ENCODE measurements around the gene AXIN1. TPM values are rescaled to one million over a fixed set of nuclear protein-coding genes. Genes with fewer than 3 reads are reported as not detected.
A peak's percentile ranks its signal among the peaks of the same experiment; 100 is the strongest.
"Not testable (repeated sequence)": the region's sequence is repeated elsewhere in the genome, so short reads cannot be mapped to it uniquely, and the experiment has no call there.

Gene AXIN1
- polyA plus RNA-seq, 2 of the 4 experiments (the other 2 are of a cell fraction) = 8.7 to 19.3 TPM

DNA sequence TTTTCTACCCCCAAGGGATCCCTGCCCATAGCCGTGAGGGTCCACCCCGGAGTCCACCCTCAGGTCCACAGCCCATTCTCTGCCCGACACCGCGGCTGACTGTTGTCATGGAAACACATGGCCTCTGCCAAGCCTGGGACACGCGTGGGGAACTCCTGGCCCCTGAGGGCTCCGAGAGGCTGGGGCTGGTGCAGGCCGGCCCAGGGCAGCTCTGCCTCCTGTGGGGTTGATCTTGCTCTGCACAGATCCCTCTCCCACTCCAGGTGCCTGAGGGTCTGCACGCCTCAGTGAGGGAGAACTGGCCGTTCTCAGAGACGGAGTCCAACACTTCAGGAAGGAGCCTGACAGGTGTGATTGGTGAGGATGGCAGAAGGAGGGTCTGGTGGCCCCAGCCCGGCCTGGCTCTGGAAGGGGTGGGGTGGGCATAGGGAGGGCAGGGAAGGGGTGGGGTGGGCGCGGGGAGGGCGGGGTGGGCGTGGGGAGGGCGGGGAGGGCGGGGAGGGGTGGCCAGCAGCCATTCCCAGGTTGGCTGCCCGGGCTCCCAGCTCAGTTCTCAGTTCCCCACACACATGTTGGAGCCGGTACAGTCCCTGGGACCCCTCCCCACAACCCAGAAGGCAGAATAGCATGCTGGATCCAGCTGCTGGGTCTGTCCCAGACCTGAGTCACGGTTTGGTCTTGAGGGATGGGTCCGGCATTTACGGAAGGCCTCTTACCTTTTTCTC is 11.4 kb upstream of the AXIN1 start (continued):
- TF ChIP-seq, protein P1, sequence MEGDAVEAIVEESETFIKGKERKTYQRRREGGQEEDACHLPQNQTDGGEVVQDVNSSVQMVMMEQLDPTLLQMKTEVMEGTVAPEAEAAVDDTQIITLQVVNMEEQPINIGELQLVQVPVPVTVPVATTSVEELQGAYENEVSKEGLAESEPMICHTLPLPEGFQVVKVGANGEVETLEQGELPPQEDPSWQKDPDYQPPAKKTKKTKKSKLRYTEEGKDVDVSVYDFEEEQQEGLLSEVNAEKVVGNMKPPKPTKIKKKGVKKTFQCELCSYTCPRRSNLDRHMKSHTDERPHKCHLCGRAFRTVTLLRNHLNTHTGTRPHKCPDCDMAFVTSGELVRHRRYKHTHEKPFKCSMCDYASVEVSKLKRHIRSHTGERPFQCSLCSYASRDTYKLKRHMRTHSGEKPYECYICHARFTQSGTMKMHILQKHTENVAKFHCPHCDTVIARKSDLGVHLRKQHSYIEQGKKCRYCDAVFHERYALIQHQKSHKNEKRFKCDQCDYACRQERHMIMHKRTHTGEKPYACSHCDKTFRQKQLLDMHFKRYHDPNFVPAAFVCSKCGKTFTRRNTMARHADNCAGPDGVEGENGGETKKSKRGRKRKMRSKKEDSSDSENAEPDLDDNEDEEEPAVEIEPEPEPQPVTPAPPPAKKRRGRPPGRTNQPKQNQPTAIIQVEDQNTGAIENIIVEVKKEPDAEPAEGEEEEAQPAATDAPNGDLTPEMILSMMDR (IDR thresholded peaks at IDR 0.05) = no peak
- TF ChIP-seq POLR2AphosphoS2 (conservative IDR thresholded peaks at IDR 0.05; ENCODE audit: low read length) (no peak), ZFP36 (IDR thresholded peaks at IDR 0.05; ENCODE audit: borderline replicate concordance, partially characterized antibody) (no peak), SMC3 (IDR thresholded peaks at IDR 0.05) (no peak)

DNA sequence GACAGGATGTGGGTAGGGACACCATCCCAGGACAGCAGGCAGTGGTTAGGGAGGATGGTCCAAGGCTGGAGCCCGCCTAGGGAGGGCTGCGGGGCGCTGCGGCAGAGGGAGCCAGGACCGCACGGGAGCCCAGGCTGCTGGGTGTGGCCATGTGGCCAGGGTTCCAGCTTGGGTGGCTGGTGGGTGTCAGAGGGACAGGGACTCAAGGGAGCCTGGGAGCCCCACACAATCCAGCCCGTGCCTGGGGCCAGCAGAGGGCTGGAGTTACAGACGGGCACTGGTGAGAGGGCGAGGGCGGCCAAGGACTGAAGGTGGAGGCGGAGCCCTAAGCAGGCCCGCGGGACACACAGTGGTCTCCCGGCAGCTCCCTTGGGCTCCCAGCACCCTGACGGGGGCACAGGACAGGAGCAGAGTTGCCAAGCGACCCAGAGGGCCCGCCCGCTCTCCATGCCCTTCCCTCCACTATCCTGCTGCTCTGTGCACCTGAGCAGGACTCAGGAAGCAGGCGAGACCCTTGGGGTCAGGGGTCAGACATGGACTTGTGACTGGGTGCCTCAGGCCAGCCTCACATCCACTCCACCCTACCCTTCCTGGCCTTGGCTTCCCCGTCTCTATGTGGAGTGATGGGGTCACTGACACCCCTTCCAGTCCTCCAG is 10.7 kb upstream of the AXIN1 start:
- no peak for DNase-seq (ENCODE audit: low read depth in 1 of 2, low spot score in 1 of 2)
- H3K4me1 ChIP-seq = peaks cover 7% of the 10 kb centered on the region; the same call in 2 of the 3 replicates
- no peak overlapping the region for H3K27ac ChIP-seq
- H3K9me3 ChIP-seq = no peaks in the 10 kb centered on the region
- CTCF ChIA-PET = interaction anchor here (0.8 to 7.6 kb wide), 33 partner anchors 12 to 300 kb away, joined by 3 to 80 read pairs (median 8); partner anchors contain the start of genes ARHGDIG, AXIN1, HBQ1 and RHBDF1
- no peak for TF ChIP-seq ZFP36 (IDR thresholded peaks at IDR 0.05; ENCODE audit: borderline replicate concordance, partially characterized antibody)
- no peak for TF ChIP-seq CHD2 (IDR thresholded peaks at IDR 0.05; ENCODE audit: low read length, partially characterized antibody)
- no peak for TF ChIP-seq HDAC2 (IDR thresholded peaks at IDR 0.05)
- no peak for TF ChIP-seq CBX8 (IDR thresholded peaks at IDR 0.05)
- TF ChIP-seq, protein P2, sequence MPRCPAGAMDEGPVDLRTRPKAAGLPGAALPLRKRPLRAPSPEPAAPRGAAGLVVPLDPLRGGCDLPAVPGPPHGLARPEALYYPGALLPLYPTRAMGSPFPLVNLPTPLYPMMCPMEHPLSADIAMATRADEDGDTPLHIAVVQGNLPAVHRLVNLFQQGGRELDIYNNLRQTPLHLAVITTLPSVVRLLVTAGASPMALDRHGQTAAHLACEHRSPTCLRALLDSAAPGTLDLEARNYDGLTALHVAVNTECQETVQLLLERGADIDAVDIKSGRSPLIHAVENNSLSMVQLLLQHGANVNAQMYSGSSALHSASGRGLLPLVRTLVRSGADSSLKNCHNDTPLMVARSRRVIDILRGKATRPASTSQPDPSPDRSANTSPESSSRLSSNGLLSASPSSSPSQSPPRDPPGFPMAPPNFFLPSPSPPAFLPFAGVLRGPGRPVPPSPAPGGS (IDR thresholded peaks at IDR 0.05) = no peak
- TF ChIP-seq POLR2AphosphoS2 (conservative IDR thresholded peaks at IDR 0.05; ENCODE audit: low read length) = no peak
- TF ChIP-seq RAD21 (conservative IDR thresholded peaks at IDR 0.05 in 1 of 2, IDR thresholded peaks at IDR 0.05 in 1 of 2) = no peak
- TF ChIP-seq, protein P3, sequence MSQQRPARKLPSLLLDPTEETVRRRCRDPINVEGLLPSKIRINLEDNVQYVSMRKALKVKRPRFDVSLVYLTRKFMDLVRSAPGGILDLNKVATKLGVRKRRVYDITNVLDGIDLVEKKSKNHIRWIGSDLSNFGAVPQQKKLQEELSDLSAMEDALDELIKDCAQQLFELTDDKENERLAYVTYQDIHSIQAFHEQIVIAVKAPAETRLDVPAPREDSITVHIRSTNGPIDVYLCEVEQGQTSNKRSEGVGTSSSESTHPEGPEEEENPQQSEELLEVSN (IDR thresholded peaks at IDR 0.05; ENCODE audit: borderline replicate concordance, low read depth) = no peak
- TF ChIP-seq, protein P4, sequence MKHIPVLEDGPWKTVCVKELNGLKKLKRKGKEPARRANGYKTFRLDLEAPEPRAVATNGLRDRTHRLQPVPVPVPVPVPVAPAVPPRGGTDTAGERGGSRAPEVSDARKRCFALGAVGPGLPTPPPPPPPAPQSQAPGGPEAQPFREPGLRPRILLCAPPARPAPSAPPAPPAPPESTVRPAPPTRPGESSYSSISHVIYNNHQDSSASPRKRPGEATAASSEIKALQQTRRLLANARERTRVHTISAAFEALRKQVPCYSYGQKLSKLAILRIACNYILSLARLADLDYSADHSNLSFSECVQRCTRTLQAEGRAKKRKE (CRISPR knock-in tag; IDR thresholded peaks at IDR 0.05; ENCODE audit: low read depth) = no peak
- no peak for TF ChIP-seq RNF2 (IDR thresholded peaks at IDR 0.05; ENCODE audit: borderline replicate concordance, low read depth)
- no peak for TF ChIP-seq NFE2L2 (conservative IDR thresholded peaks at IDR 0.05; ENCODE audit: low read length)
- peak; percentile 6 to 20; a peak in 5 of 6 replicates for ATAC-seq
- no peak overlapping the region for H3K4me2 ChIP-seq
- no peak for FAIRE-seq
- POLR2A ChIA-PET = no interaction called here
- H3K4me3 ChIP-seq = no peak overlapping the region
- 73% methylated on average over 13 of the region's 20 CpGs for WGBS (ENCODE audit: missing lambda C conversion rate)

DNA sequence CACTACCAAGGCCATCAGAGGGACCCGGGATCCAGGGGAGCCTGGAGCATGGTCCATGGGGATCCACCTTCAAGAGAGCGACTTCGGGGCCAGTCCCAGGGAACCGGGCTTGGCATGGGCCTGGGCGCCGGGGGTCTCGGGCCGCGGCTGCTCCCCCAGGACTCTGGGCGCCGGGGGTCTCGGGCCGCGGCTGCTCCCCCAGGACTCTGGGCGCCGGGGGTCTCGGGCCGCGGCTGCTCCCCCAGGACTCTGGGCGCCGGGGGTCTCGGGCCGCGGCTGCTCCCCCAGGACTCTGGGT is 10.1 kb upstream of the AXIN1 start:
- not testable (repeated sequence) for H3K4me3 ChIP-seq; DNase-seq (ENCODE audit: low read depth in 1 of 2, low spot score in 1 of 2); FAIRE-seq; H3K4me1 ChIP-seq; H3K9me3 ChIP-seq; ATAC-seq; H3K27ac ChIP-seq
- ChIA-PET POLR2A (interaction anchor here (1.0 to 1.4 kb wide), 4 partner anchors 8 to 256 kb away, joined by 3 to 7 read pairs (median 5); no protein-coding TSS in a partner anchor), CTCF (interaction anchor here (0.6 to 7.6 kb wide), 64 partner anchors 9 to 310 kb away, joined by 3 to 80 read pairs (median 6); partner anchors contain the start of genes ARHGDIG, AXIN1, FAM234A and HBQ1)
- WGBS (ENCODE audit: missing lambda C conversion rate) = 63% methylated on average over 6 of the region's 24 CpGs
- peak overlapping the region; percentile 75 for H3K4me2 ChIP-seq
